ENCODE data around the gene CIT. TPM values are rescaled to one million over a fixed set of nuclear protein-coding genes. Genes with fewer than 3 reads are reported as not detected.

The CIT gene
- total and polyA plus RNA-seq, 2 donors (not counting 3 experiments of a cell fraction or from before 2014, with no cell fraction given) = 13.3 to 61.8 TPM

- no peak for DNase-seq (ENCODE audit: low read depth, low spot score)
- H3K9ac ChIP-seq (replicated peaks; ENCODE audit: extremely low read depth, insufficient read depth, low read length) = no peak overlapping the region
- no peaks in the 10 kb centered on the region for H3K36me3 ChIP-seq (ENCODE audit: control insufficient read depth in 2 of 2, extremely low read depth in 1 of 2, insufficient read depth in 2 of 2, low read length in 2 of 2)
- H3K4me3 ChIP-seq (replicated peaks in 1 of 3; ENCODE audit: insufficient read depth in 1 of 3, low read depth in 1 of 3, low read length in 3 of 3) = no peak overlapping the region
- no peak overlapping the region for H3K27ac ChIP-seq (ENCODE audit: insufficient read depth, low read depth, low read length)
- intact Hi-C loops (cut with micrococcal nuclease) (no loop called here), dilution Hi-C loops (cut with MboI; ENCODE audit: extremely low pct_ligation_motif_present, low sequenced_read_pairs) (no loop called here)
- TF ChIP-seq POLR2A (IDR thresholded peaks at IDR 0.05; ENCODE audit: low read depth, low read length) (no peak), GATA2 (IDR thresholded peaks at IDR 0.05; ENCODE audit: insufficient read depth, insufficient read length, low read depth, low read length) (no peak), MAX (IDR thresholded peaks at IDR 0.05; ENCODE audit: insufficient read depth, insufficient read length) (no peak), EZH2 (IDR thresholded peaks at IDR 0.05; ENCODE audit: borderline replicate concordance, low read depth, low read length, severe bottlenecking) (no peak), CTCF (IDR thresholded peaks at IDR 0.05; ENCODE audit: extremely low read depth in 1 of 2, insufficient read depth in 1 of 2, low read depth in 1 of 2, low read length in 2 of 2) (no peak), FOS (IDR thresholded peaks at IDR 0.05; ENCODE audit: borderline replicate concordance, insufficient read depth, low read length) (no peak), POLR2AphosphoS5 (IDR thresholded peaks at IDR 0.05; ENCODE audit: insufficient read depth, low read depth, low read length) (no peak), MYC (IDR thresholded peaks at IDR 0.05; ENCODE audit: low read depth, low read length) (no peak), JUN (IDR thresholded peaks at IDR 0.05; ENCODE audit: borderline replicate concordance, insufficient read depth, insufficient read length, low read depth) (no peak)
- POLR2A ChIA-PET = no interaction called here
- H3K4me1 ChIP-seq (ENCODE audit: control insufficient read depth, extremely low read depth, insufficient read depth, low read length) = no peaks in the 10 kb centered on the region
- H3K9me3 ChIP-seq (replicated peaks; ENCODE audit: control insufficient read depth, insufficient read depth, low read length) = no peaks in the 10 kb centered on the region
- H3K9me1 ChIP-seq (replicated peaks; ENCODE audit: control insufficient read depth, extremely low read depth, insufficient read depth, low read length) = no peaks in the 10 kb centered on the region
- FAIRE-seq = no peak
- no peaks in the 10 kb centered on the region for H4K20me1 ChIP-seq (replicated peaks; ENCODE audit: control insufficient read depth, extremely low read depth, insufficient read depth, low read length)
- BruUV-seq (replicated peaks) = no TSS peak
- H3K79me2 ChIP-seq (ENCODE audit: control insufficient read depth, insufficient read depth, low read length) = no peaks in the 10 kb centered on the region
- H3K4me2 ChIP-seq (ENCODE audit: insufficient read depth, low read length) = no peak overlapping the region
- peaks cover 3% of the 10 kb centered on the region in 2 experiments for H3K27me3 ChIP-seq (ENCODE audit: control insufficient read depth in 2 of 2, insufficient read depth in 2 of 2, low read length in 2 of 2)
- H2AFZ ChIP-seq (ENCODE audit: low read depth, low read length) = no peak overlapping the region
- CTCF ChIA-PET = no interaction called here
Observed at GRCh38 chr12:119915894-119916510, 38.9 kb upstream of the CIT start.
